ENCODE data around the gene ZC3H6. TPM values are rescaled to one million over a fixed set of nuclear protein-coding genes. Genes with fewer than 3 reads are reported as not detected.
"Not testable (repeated sequence)": the region's sequence is repeated elsewhere in the genome, so short reads cannot be mapped to it uniquely, and the experiment has no call there.

ZC3H6 gene
- total and polyA plus RNA-seq, 2 experiments from 2014 or later, result 2.1 to 2.5 TPM

DNA sequence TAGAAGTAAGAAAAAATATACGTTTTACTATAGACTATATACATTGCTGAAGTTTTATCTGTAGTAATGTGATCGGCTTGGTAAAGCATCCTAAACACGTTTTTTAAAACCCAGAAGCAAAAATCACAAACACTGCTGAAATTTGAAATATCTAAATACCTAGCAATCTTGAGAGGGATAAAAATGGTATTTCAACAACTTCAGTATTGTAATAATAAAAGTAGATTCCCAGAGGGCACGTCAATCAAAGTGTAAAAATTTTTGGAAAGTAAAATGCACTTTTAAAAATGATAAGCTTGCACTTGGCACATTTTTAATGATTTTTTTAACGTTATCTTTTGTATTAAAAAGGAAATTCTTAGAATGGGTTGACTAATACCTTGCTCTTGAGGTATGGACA is 1.6 kb downstream of the ZC3H6 start:
- 0 out of 2 replicates have a peak overlapping the region, but pooled peaks have one; percentile 99 for H3K9ac ChIP-seq
- peak overlapping the region; percentile 91 for H3K4me2 ChIP-seq (ENCODE audit: unreplicated experiment)
- TF ChIP-seq EZH2phosphoT487 (IDR thresholded peaks at IDR 0.05; ENCODE audit: insufficient read depth, low read depth) (no peak), EZH2 (IDR thresholded peaks at IDR 0.05; ENCODE audit: insufficient read depth, poor library complexity, severe bottlenecking) (no peak)
- H3K27ac ChIP-seq, result no peak overlapping the region
- 0 out of 2 replicates have a peak, but pooled peaks cover 8% of the 10 kb centered on the region for H3F3A ChIP-seq (ENCODE audit: insufficient read depth)
- H2AFZ ChIP-seq, result peak overlapping the region; percentile 85; the same call in 1 of the 2 replicates
- H3K36me3 ChIP-seq (ENCODE audit: low read depth), result no peaks in the 10 kb centered on the region
- 53 to 56% methylated on average over 5 of the region's 5 CpGs for WGBS, 2 experiments (ENCODE audit: low coverage in 1 of 2, low lambda C conversion rate in 2 of 2, missing lambda C conversion rate in 2 of 2)
- peaks cover 12% of the 10 kb centered on the region; the same call in 1 of the 2 replicates for H3K4me1 ChIP-seq (ENCODE audit: insufficient read depth)
- H4K20me1 ChIP-seq (ENCODE audit: insufficient read depth), result no peaks in the 10 kb centered on the region
- peak overlapping the region; percentile 91 for H3K4me3 ChIP-seq
- H3K79me2 ChIP-seq (ENCODE audit: insufficient read depth), result no peaks in the 10 kb centered on the region; the same call in 1 of the 2 replicates
- in situ Hi-C loops (cut with MboI), result no loop called here
- no peaks in the 10 kb centered on the region for H3K27me3 ChIP-seq (replicated peaks; ENCODE audit: insufficient read depth)
- no peaks in the 10 kb centered on the region for H3K9me3 ChIP-seq (ENCODE audit: low read depth)
- no peak for DNase-seq
- H3K9me2 ChIP-seq (ENCODE audit: insufficient read depth), result no peaks in the 10 kb centered on the region

- in situ Hi-C loops (cut with MboI), result no loop called here
- H3K27me3 ChIP-seq (replicated peaks; ENCODE audit: insufficient read depth), result no peaks in the 10 kb centered on the region
- H3K4me2 ChIP-seq (ENCODE audit: unreplicated experiment), result peak overlapping the region; percentile 91
- peaks cover 12% of the 10 kb centered on the region; the same call in 1 of the 2 replicates for H3K4me1 ChIP-seq (ENCODE audit: insufficient read depth)
- no peak for TF ChIP-seq EZH2 (IDR thresholded peaks at IDR 0.05; ENCODE audit: insufficient read depth, poor library complexity, severe bottlenecking)
- TF ChIP-seq EZH2phosphoT487 (IDR thresholded peaks at IDR 0.05; ENCODE audit: insufficient read depth, low read depth), result no peak
- H3K9ac ChIP-seq, result 0 out of 2 replicates have a peak overlapping the region, but pooled peaks have one; percentile 2
- H3K9me2 ChIP-seq (ENCODE audit: insufficient read depth), result no peaks in the 10 kb centered on the region
- no peak overlapping the region for H2AFZ ChIP-seq
- 60 to 64% methylated on average over 5 of the region's 5 CpGs for WGBS, 2 experiments (ENCODE audit: low coverage in 1 of 2, low lambda C conversion rate in 2 of 2, missing lambda C conversion rate in 2 of 2)
- no peaks in the 10 kb centered on the region for H3K36me3 ChIP-seq (ENCODE audit: low read depth)
- no peak overlapping the region; the same call in 1 of the 2 replicates for H3K27ac ChIP-seq
- H4K20me1 ChIP-seq (ENCODE audit: insufficient read depth), result no peaks in the 10 kb centered on the region
- 0 out of 2 replicates have a peak, but pooled peaks cover 8% of the 10 kb centered on the region for H3F3A ChIP-seq (ENCODE audit: insufficient read depth)
- no peak overlapping the region; the same call in 1 of the 2 replicates for H3K4me3 ChIP-seq
- no peaks in the 10 kb centered on the region for H3K9me3 ChIP-seq (ENCODE audit: low read depth)
- DNase-seq, result peak; percentile 20
- H3K79me2 ChIP-seq (ENCODE audit: insufficient read depth), result no peaks in the 10 kb centered on the region; the same call in 1 of the 2 replicates
These were observed 2.3 kb downstream of the ZC3H6 start for GRCh38 chr2:112277596-112278220.

DNA sequence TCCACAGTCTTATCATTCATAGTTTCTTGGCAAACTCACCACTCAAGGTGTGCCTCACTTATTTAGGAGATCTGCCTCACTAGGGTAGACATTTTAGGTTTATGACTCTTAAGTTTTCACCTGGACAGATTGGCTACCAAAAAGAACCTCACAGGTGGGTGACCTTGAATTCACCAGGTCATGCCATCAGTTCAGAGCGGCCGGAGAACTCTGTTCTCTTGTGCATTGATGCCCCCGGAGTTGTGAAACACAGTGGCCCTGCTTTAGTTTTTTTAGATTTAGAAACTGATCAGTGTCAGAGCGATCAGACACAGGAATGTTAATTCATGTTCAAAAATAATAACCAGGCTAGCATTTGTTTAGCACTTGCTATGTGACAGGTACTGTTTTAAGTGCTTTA is 6.7 kb downstream of the ZC3H6 start:
- DNase-seq; H2AFZ ChIP-seq; H3K79me2 ChIP-seq (ENCODE audit: insufficient read depth); H3K9me2 ChIP-seq (ENCODE audit: insufficient read depth); H3K9ac ChIP-seq; H3K27me3 ChIP-seq (replicated peaks; ENCODE audit: insufficient read depth); H3K36me3 ChIP-seq (ENCODE audit: low read depth); H3F3A ChIP-seq (ENCODE audit: insufficient read depth); H3K27ac ChIP-seq; H3K9me3 ChIP-seq (ENCODE audit: low read depth); in situ Hi-C loops (cut with MboI); H4K20me1 ChIP-seq (ENCODE audit: insufficient read depth); H3K4me3 ChIP-seq; H3K4me2 ChIP-seq (ENCODE audit: unreplicated experiment): not testable (repeated sequence)
- WGBS, 2 experiments (ENCODE audit: low coverage in 1 of 2, low lambda C conversion rate in 2 of 2, missing lambda C conversion rate in 2 of 2), result 93 to 100% methylated on average over 4 of the region's 4 CpGs
- H3K4me1 ChIP-seq (ENCODE audit: insufficient read depth), result peaks cover 14% of the 10 kb centered on the region

DNA sequence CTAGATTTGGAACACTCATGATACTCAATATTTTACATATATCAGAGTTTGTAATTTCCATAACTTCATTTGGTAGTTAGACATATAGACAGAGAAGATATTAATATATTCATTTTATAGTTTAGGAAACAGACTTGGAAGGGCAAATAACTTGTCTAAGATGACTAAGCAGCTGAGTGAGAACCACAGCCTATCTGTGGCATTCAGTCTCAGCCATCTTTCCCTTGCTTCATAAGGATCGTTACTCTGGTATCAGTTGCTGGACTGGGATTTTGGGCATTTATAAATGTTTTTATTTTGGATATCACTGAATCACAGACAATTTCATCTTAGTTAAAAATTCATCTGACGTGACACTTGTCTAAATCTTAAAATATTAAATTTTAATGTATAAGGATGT is 8.1 kb downstream of the ZC3H6 start:
- in situ Hi-C loops (cut with MboI); H4K20me1 ChIP-seq (ENCODE audit: insufficient read depth); H3K36me3 ChIP-seq (ENCODE audit: low read depth); H3K27me3 ChIP-seq (replicated peaks; ENCODE audit: insufficient read depth); H3K4me1 ChIP-seq (ENCODE audit: insufficient read depth); H3K9me3 ChIP-seq (ENCODE audit: low read depth); H3K9me2 ChIP-seq (ENCODE audit: insufficient read depth); H3K79me2 ChIP-seq (ENCODE audit: insufficient read depth); H3F3A ChIP-seq (ENCODE audit: insufficient read depth): not testable (repeated sequence)
- DNase-seq, result peak; percentile 59
- Histone ChIP-seq H2AFZ (peak overlapping the region; percentile 59; the same call in 1 of the 2 replicates), H3K4me2 (ENCODE audit: unreplicated experiment) (peak overlapping the region; percentile 48), H3K4me3 (0 out of 2 replicates have a peak overlapping the region, but pooled peaks have one; percentile 2), H3K27ac (peak overlapping the region; percentile 36), H3K9ac (peak overlapping the region; percentile 2; the same call in 1 of the 2 replicates)
- WGBS, 2 experiments (ENCODE audit: low coverage in 1 of 2, low lambda C conversion rate in 2 of 2, missing lambda C conversion rate in 2 of 2), result 26 to 40% methylated on average over 2 of the region's 2 CpGs

Measured in GM23248 (cell line).